Vagina (tissue), 2 donors: ENCODE measurements around the gene DYDC2.

Experiments
- POLR2AphosphoS5 ChIP-seq, 2 donors: sonication (generic); formaldehyde crosslinking; IDR thresholded peaks; one replicate each; pipeline ENCODE4 v1.9.0; 2017; ENCODE audit warnings: antibody characterized with exemption in 2 of 2, mild to moderate bottlenecking in 2 of 2, low read depth in 1 of 2; ENCODE audit not compliant: insufficient read depth in 1 of 2
- TF ChIP-seq, protein P1 (sequence below), 3 experiments: fragments of 450-650 bp in 2 of 3; fragments of 200-600 bp in 1 of 3; sonication (generic) in 1 of 3; IDR thresholded peaks; one replicate each; pipeline ENCODE4 v1.5.1; 2017 to 2019; ENCODE audit warnings: antibody characterized with exemption in 3 of 3, mild to moderate bottlenecking in 2 of 3, moderate library complexity in 2 of 3

DNA sequence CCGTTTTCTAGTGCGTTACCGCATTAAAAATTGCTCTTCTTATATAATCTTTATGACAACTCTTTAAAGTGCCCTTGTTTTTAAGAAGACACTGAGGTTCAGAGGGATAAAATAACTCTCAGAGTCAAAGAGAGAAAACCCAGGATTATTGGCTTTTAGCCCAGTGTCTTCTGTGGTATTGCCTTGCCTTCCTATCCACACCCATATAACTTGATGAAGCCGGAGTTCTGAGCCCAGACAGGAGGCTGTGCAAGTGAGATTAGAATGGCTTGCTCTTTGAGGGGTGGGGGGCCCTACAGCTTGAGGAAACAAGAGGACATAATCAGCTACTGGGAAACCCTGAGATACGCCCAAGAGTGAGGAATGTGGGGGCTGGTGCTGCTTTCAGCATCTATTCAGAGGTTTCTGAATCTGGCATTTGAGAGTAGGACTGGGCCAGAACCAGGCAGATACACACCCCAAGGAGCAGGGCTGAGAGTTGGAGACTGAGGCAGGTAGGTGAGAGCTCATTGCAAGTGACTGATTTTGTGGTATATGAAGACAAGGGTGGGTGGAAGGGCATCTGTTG is 54.1 kb downstream of the DYDC2 start:
- TF ChIP-seq, protein P1, sequence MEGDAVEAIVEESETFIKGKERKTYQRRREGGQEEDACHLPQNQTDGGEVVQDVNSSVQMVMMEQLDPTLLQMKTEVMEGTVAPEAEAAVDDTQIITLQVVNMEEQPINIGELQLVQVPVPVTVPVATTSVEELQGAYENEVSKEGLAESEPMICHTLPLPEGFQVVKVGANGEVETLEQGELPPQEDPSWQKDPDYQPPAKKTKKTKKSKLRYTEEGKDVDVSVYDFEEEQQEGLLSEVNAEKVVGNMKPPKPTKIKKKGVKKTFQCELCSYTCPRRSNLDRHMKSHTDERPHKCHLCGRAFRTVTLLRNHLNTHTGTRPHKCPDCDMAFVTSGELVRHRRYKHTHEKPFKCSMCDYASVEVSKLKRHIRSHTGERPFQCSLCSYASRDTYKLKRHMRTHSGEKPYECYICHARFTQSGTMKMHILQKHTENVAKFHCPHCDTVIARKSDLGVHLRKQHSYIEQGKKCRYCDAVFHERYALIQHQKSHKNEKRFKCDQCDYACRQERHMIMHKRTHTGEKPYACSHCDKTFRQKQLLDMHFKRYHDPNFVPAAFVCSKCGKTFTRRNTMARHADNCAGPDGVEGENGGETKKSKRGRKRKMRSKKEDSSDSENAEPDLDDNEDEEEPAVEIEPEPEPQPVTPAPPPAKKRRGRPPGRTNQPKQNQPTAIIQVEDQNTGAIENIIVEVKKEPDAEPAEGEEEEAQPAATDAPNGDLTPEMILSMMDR (IDR thresholded peaks at IDR 0.05): no peak
- no peak for TF ChIP-seq POLR2AphosphoS5 (IDR thresholded peaks at IDR 0.05; ENCODE audit: insufficient read depth in 1 of 2, low read depth in 1 of 2)
